ENCODE results near the gene SLC38A10. TPM values are rescaled to one million over a fixed set of nuclear protein-coding genes. Genes with fewer than 3 reads are reported as not detected.

The SLC38A10 gene
- total RNA-seq, 1 experiment from 2014 or later: 43.8 TPM

DNA sequence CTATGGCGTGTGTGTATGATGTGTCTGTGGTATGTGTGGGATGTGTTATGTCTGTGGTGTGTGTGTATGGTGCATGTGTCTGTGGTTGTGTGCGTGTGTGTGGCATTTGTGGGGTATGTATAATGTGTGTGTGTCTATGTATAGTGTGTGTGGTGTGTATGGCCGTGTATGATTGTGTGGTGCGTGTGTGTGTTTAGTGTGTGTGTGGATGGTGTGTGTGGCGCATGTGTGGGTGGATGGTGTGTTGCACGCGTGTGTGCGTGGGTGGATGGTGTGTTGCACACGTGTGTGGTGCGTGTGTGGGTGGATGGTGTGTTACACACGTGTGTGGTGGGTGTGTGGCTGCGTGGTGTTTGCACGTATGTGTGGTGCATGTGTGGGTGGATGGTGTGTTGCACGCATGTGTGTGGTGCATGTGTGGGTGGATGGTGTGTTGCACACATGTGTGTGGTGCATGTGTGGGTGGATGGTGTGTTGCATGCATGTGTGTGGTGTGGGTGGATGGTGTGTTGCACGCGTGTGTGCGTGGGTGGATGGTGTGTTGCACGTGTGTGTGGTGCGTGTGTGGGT, 5.6 kb upstream of the SLC38A10 start:
- Histone ChIP-seq H3K56ac (ENCODE audit: insufficient read length, low read depth, low read length) (no peak overlapping the region), H2BK12ac (ENCODE audit: insufficient read length, low read depth, low read length) (no peak overlapping the region), H3K14ac (ENCODE audit: insufficient read depth, low read length) (no peak overlapping the region), H2BK5ac (ENCODE audit: insufficient read length, low read length) (no peak overlapping the region), H4K8ac (replicated peaks; ENCODE audit: insufficient read length, low read depth, low read length) (no peak overlapping the region), H3K4me2 (ENCODE audit: insufficient read depth, insufficient read length, low read length) (no peak overlapping the region), H3K79me2 (ENCODE audit: insufficient read depth, low read length) (no peaks in the 10 kb centered on the region), H3T11ph (ENCODE audit: low read length) (no peak overlapping the region), H2AFZ (ENCODE audit: low read length) (no peak overlapping the region), H3K27me3 (ENCODE audit: insufficient read depth, low read length) (no peaks in the 10 kb centered on the region), H3K23ac (ENCODE audit: insufficient read length, low read depth, low read length) (no peak overlapping the region), H2BK20ac (ENCODE audit: low read depth, low read length, poor library complexity, severe bottlenecking) (no peak overlapping the region), H3K18ac (ENCODE audit: insufficient read length, low read depth, low read length) (no peak overlapping the region), H3K23me2 (ENCODE audit: insufficient read length, low read depth, low read length, poor library complexity, severe bottlenecking) (peaks cover 3% of the 10 kb centered on the region), H2AK5ac (ENCODE audit: insufficient read length, low read length) (no peak overlapping the region), H3K4me1 (ENCODE audit: insufficient read depth, low read length) (no peaks in the 10 kb centered on the region), H4K91ac (ENCODE audit: insufficient read length, low read depth, low read length) (no peak overlapping the region), H3K4ac (ENCODE audit: low read depth, low read length) (no peak overlapping the region), H3K27ac (ENCODE audit: insufficient read length, low read depth, low read length) (no peak overlapping the region), H3K9me3 (ENCODE audit: control insufficient read depth, low read depth, low read length) (no peaks in the 10 kb centered on the region), H2BK120ac (ENCODE audit: low read depth, low read length, poor library complexity, severe bottlenecking) (no peak overlapping the region), H4K20me1 (ENCODE audit: control insufficient read depth, insufficient read depth, insufficient read length) (no peaks in the 10 kb centered on the region), H4K5ac (ENCODE audit: insufficient read length, low read depth, low read length) (no peak overlapping the region), H2BK15ac (ENCODE audit: low read depth, low read length) (no peak overlapping the region), H3K9ac (ENCODE audit: extremely low read depth, insufficient read length, low read length) (no peak overlapping the region), H3K79me1 (ENCODE audit: insufficient read depth, low read depth, low read length, poor library complexity, severe bottlenecking) (no peaks in the 10 kb centered on the region)
- peak overlapping the region in 2 of 3 experiments; percentile 5 to 48; a peak in 3 of 7 replicates for H3K27ac Mint-ChIP-seq
- no peaks in the 10 kb centered on the region for H3K9me3 Mint-ChIP-seq
- TF ChIP-seq, protein P1, sequence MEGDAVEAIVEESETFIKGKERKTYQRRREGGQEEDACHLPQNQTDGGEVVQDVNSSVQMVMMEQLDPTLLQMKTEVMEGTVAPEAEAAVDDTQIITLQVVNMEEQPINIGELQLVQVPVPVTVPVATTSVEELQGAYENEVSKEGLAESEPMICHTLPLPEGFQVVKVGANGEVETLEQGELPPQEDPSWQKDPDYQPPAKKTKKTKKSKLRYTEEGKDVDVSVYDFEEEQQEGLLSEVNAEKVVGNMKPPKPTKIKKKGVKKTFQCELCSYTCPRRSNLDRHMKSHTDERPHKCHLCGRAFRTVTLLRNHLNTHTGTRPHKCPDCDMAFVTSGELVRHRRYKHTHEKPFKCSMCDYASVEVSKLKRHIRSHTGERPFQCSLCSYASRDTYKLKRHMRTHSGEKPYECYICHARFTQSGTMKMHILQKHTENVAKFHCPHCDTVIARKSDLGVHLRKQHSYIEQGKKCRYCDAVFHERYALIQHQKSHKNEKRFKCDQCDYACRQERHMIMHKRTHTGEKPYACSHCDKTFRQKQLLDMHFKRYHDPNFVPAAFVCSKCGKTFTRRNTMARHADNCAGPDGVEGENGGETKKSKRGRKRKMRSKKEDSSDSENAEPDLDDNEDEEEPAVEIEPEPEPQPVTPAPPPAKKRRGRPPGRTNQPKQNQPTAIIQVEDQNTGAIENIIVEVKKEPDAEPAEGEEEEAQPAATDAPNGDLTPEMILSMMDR (conservative IDR thresholded peaks at IDR 0.05): no peak
- DNase-seq: no peak
- H3K27me3 Mint-ChIP-seq (ENCODE audit: low read depth): peaks cover 6% of the 10 kb centered on the region
- H3K4me1 Mint-ChIP-seq: peaks cover 10 to 13% of the 10 kb centered on the region in 2 experiments
- WGBS (ENCODE audit: extremely low coverage, insufficient read length, low lambda C conversion rate): 100% methylated on average over 2 of the region's 19 CpGs
- H3K36me3 Mint-ChIP-seq (ENCODE audit: insufficient read depth in 1 of 3, low read depth in 3 of 3): no peaks in the 10 kb centered on the region; a peak in 1 of 7 replicates
- peak overlapping the region in 1 of 2 experiments; percentile 1; a peak in 1 of 5 replicates for H3K4me3 Mint-ChIP-seq

Measured in H9 (cell line).